22Rv1 (cell line): Measurements from ENCODE around the gene SYCP1.

Source experiments
- CTCF ChIP-seq: fragments of 450-650 bp; IDR thresholded peaks from 2 replicates; pipeline ENCODE4 v1.5.1; 2017; ENCODE audit warnings: mild to moderate bottlenecking
- ZFX ChIP-seq: fragments of 450-650 bp; IDR thresholded peaks from 2 replicates; pipeline ENCODE4 v1.6.1; 2017; ENCODE audit warnings: antibody characterized with exemption, borderline replicate concordance

- TF ChIP-seq CTCF (no peak), ZFX (no peak)
Observed at GRCh38 chr1:114997510-114998289, 143.0 kb downstream of the SYCP1 start.
